ENCODE results near the gene CALM3. TPM values are rescaled to one million over a fixed set of nuclear protein-coding genes. Genes with fewer than 3 reads are reported as not detected.
A peak's percentile ranks its signal among the peaks of the same experiment; 100 is the strongest.

CALM3 gene
- total and polyA plus RNA-seq, 8 donors, result 178 to 478 (median 351) TPM

DNA sequence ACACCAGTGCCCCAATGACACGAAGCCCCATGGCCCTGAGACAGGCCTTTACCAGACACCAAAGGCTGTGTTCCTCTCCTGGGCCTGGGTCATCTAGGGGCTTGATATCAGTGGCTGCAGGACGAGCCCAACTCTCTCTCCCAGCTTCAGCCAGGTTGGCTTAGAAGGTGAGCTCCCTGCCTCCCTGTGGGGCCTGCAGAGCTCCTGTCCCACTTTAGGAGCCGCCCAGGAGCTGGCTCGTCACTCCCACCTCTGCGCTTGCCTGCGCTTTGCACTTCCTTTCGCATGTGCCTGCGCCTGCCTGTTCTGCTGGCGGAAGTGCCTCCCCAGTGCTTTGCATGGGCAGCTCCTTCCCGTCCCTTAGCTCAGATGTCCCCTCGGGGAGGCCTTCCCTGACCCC is 4.9 kb downstream of the CALM3 start:
- TF ChIP-seq, protein P1, sequence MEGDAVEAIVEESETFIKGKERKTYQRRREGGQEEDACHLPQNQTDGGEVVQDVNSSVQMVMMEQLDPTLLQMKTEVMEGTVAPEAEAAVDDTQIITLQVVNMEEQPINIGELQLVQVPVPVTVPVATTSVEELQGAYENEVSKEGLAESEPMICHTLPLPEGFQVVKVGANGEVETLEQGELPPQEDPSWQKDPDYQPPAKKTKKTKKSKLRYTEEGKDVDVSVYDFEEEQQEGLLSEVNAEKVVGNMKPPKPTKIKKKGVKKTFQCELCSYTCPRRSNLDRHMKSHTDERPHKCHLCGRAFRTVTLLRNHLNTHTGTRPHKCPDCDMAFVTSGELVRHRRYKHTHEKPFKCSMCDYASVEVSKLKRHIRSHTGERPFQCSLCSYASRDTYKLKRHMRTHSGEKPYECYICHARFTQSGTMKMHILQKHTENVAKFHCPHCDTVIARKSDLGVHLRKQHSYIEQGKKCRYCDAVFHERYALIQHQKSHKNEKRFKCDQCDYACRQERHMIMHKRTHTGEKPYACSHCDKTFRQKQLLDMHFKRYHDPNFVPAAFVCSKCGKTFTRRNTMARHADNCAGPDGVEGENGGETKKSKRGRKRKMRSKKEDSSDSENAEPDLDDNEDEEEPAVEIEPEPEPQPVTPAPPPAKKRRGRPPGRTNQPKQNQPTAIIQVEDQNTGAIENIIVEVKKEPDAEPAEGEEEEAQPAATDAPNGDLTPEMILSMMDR (IDR thresholded peaks at IDR 0.05), result no peak
- H3K36me3 ChIP-seq, result peaks cover 0 to 57% of the 10 kb centered on the region in 2 donors
- intact Hi-C loops (cut with DNase I), result no loop called here

GRCh38 chr19:46606681-46607447 is 5.7 kb downstream of the CALM3 start:
- Histone ChIP-seq H3K4me1 (peaks cover 18 to 43% of the 10 kb centered on the region in 2 donors), H3K36me3 (peaks cover 0 to 57% of the 10 kb centered on the region in 2 donors), H3K27ac (no peak overlapping the region), H3K9me3 (no peaks in the 10 kb centered on the region), H3K4me3 (no peak overlapping the region), H3K27me3 (no peaks in the 10 kb centered on the region)
- ATAC-seq, result no peak
- TF ChIP-seq, protein P1 (IDR thresholded peaks at IDR 0.05), result no peak
- DNase-seq, result peak in 1 of 4 donors; percentile 38
- intact Hi-C loops (cut with DNase I), result no loop called here

More for the DNA sequence above, 4.9 kb downstream of the CALM3 start:
- no peaks in the 10 kb centered on the region for H3K9me3 ChIP-seq
- peak in 1 of 4 donors; percentile 61 for DNase-seq
- H3K4me3 ChIP-seq, result no peak overlapping the region
- H3K27ac ChIP-seq, result no peak overlapping the region
- peaks cover 14 to 35% of the 10 kb centered on the region in 2 donors for H3K4me1 ChIP-seq
- no peaks in the 10 kb centered on the region for H3K27me3 ChIP-seq
- ATAC-seq, result no peak

- intact Hi-C loops (cut with DNase I), result no loop called here
- TF ChIP-seq, protein P1 (IDR thresholded peaks at IDR 0.05), result no peak
- Histone ChIP-seq H3K27me3 (no peaks in the 10 kb centered on the region), H3K4me3 (no peak overlapping the region), H3K4me1 (peaks cover 18 to 43% of the 10 kb centered on the region in 2 donors), H3K27ac (no peak overlapping the region), H3K9me3 (no peaks in the 10 kb centered on the region), H3K36me3 (peaks cover 0 to 57% of the 10 kb centered on the region in 2 donors)
- ATAC-seq (no peak), DNase-seq (peak in 1 of 4 donors; percentile 29)
Measured at GRCh38 chr19:46607448-46607841, 6.3 kb downstream of the CALM3 start.

DNA sequence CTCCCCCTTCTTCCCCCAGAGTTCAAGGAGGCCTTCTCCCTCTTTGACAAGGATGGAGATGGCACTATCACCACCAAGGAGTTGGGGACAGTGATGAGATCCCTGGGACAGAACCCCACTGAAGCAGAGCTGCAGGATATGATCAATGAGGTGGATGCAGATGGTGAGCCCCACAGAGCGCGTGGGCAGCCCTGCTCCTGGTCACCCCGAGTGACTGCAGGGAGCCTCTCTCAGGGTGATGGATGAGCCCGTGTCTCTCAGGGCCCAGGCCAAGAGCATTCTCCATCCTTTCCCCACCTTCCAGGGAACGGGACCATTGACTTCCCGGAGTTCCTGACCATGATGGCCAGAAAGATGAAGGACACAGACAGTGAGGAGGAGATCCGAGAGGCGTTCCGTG is 7.0 kb downstream of the CALM3 start:
- Histone ChIP-seq H3K9me3 (no peaks in the 10 kb centered on the region), H3K4me1 (peaks cover 12 to 37% of the 10 kb centered on the region in 2 donors), H3K36me3 (peaks cover 0 to 57% of the 10 kb centered on the region in 2 donors), H3K27ac (no peak overlapping the region), H3K27me3 (no peaks in the 10 kb centered on the region), H3K4me3 (no peak overlapping the region)
- ATAC-seq (no peak), DNase-seq (no peak)
- intact Hi-C loops (cut with DNase I), result no loop called here
- TF ChIP-seq, protein P1 (IDR thresholded peaks at IDR 0.05), result no peak

GRCh38 chr19:46608581-46609345 is 7.6 kb downstream of the CALM3 start:
- peaks cover 7 to 31% of the 10 kb centered on the region in 2 donors for H3K4me1 ChIP-seq
- H3K4me3 ChIP-seq, result no peak overlapping the region
- intact Hi-C loops (cut with DNase I), result no loop called here
- peaks cover 0 to 57% of the 10 kb centered on the region in 2 donors for H3K36me3 ChIP-seq
- TF ChIP-seq, protein P1 (IDR thresholded peaks at IDR 0.05), result no peak
- no peaks in the 10 kb centered on the region for H3K27me3 ChIP-seq
- no peaks in the 10 kb centered on the region for H3K9me3 ChIP-seq
- ATAC-seq, result no peak
- DNase-seq, result no peak
- H3K27ac ChIP-seq, result no peak overlapping the region

Data from left lung (tissue), 10 donors.